Measurements from ENCODE around the gene PGPEP1. TPM values are rescaled to one million over a fixed set of nuclear protein-coding genes. Genes with fewer than 3 reads are reported as not detected.

The PGPEP1 gene
- polyA plus RNA-seq, 1 experiment: 32.2 TPM

DNA sequence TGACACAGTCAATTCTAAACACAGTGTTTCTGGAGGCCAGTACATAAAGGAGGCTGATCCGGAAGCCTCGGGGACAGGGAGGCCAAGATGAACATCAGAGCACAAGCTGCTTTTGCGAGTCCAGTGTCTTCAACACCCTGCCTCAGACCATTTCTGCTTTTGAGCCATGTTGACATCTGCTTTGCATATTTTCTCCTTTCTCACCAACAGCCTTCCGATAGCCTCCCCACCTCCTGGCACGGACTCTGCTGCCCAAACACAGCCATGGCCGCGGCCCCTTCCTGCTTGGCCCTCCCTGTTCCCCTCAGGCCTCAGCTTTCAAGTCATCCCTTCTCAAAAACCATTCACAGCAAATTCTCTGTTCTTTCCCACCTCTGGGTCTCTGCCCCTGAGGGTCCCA, 53.4 kb downstream of the PGPEP1 start:
- no peak for DNase-seq (ENCODE audit: low read depth)
- ChIA-PET POLR2A (no interaction called here), CTCF (interaction anchor here (1.1 to 5.3 kb wide), 3 partner anchors 17 to 45 kb away, joined by 3 to 33 read pairs (median 3); no protein-coding TSS in a partner anchor)
- Histone ChIP-seq H3K4me3 (ENCODE audit: low read depth, low read length) (no peak overlapping the region), H3K27me3 (ENCODE audit: control insufficient read depth, insufficient read depth, low read length) (no peaks in the 10 kb centered on the region), H3K36me3 (ENCODE audit: control insufficient read depth, insufficient read depth, low read length) (peaks cover 8% of the 10 kb centered on the region)
- TF ChIP-seq, protein P1, sequence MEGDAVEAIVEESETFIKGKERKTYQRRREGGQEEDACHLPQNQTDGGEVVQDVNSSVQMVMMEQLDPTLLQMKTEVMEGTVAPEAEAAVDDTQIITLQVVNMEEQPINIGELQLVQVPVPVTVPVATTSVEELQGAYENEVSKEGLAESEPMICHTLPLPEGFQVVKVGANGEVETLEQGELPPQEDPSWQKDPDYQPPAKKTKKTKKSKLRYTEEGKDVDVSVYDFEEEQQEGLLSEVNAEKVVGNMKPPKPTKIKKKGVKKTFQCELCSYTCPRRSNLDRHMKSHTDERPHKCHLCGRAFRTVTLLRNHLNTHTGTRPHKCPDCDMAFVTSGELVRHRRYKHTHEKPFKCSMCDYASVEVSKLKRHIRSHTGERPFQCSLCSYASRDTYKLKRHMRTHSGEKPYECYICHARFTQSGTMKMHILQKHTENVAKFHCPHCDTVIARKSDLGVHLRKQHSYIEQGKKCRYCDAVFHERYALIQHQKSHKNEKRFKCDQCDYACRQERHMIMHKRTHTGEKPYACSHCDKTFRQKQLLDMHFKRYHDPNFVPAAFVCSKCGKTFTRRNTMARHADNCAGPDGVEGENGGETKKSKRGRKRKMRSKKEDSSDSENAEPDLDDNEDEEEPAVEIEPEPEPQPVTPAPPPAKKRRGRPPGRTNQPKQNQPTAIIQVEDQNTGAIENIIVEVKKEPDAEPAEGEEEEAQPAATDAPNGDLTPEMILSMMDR (IDR thresholded peaks at IDR 0.05; ENCODE audit: insufficient read depth, low read depth, low read length): no peak

DNA sequence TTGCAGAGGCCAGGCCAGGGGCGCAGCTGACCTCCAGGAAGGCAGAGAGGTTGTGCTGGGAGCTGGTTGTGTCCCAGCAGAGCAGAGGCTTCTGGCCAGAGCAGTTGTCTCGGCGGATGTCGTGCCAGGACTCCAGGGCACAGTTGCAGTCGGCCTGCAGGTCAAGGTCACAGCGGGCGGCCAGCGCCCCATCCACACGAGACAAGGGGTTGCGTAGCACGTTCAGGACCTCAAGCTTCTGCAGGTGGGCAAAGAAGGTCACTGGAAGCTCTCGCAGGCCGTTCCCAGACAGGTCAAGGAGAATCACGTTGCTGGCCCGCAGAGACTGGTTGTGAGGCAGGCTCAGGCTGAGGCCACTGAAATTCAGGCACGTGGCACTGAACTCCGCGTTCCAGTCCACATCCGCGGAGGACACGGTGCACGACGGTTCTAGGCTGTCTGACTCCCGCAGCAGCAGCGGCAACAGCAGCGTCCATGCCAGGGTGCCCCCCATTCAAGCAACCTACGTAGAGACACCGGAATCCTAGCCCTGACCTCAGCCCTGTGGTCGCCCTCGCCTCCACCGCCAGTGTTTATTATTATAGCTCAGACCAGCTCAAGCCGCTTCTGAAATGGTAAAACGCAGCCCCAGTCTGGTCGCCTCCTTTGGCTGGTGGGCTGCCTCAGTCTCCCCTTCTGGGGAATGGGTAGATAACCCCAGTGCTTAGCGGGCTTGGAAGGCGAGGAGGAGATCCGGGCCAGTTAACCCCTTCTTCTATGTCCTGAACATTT, 56.3 kb downstream of the PGPEP1 start:
- DNase-seq (ENCODE audit: low read depth): no peak
- TF ChIP-seq, protein P1 (IDR thresholded peaks at IDR 0.05; ENCODE audit: insufficient read depth, low read depth, low read length): no peak
- CTCF ChIA-PET: interaction anchor here (0.6 to 6.6 kb wide), 3 partner anchors 10 to 52 kb away, joined by 3 to 68 read pairs (median 3); partner anchors contain the start of gene GDF15
- Histone ChIP-seq H3K4me3 (ENCODE audit: low read depth, low read length) (no peak overlapping the region), H3K27me3 (ENCODE audit: control insufficient read depth, insufficient read depth, low read length) (no peaks in the 10 kb centered on the region), H3K36me3 (ENCODE audit: control insufficient read depth, insufficient read depth, low read length) (no peaks in the 10 kb centered on the region)
- POLR2A ChIA-PET: no interaction called here

DNA sequence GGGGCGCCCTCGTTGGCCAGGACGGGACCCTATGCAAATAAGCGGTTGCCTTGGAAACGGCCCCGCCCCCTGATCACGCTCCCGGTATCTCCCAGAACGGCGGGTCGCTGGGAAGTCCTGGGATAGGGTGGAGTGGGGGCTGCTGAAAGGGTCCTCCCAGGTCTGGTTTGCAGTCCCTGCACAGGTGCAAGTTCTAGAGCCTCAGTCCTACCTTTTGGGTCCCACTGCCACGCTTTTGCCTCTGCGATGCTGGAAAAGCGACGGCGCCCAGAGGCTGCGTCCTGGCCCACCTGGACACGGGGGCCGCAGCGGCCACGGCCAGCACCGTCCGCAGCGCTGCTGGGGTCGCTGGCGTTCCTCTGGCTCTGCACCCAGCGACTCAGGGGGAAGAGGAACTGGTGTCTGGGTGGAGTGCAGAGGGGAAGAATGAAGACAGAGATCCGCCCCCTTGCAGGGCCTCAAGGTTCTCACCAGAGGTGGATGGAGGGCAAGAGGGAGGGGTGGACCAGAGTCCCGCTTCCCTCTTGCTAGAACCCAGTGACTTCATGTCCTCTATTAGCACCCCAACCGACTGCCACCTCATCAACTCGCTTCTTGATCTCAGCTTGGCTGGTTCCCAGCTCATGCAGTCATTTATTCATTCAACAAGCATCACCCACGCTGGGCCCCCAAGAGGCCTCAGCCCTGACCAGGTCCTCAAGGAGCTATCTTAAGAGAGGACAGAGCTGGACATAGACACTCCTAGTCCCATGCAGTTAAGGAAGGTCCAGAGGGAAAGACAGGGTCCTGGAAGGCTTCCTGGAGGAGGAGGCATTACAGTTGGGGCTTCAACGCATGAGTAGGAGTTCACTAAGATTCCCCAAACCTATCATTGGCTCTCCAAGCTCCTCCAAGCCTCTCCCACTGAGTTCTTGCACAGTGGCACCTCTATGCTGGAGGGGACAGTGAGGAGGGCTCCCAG, 57.1 kb downstream of the PGPEP1 start, which contains the start of gene LRRC25:
Gene LRRC25 (minus strand): TSS at position 381 of the 961 bp plus-strand sequence. CDS start 659 bp downstream, outside the sequence.
- TF ChIP-seq, protein P1 (IDR thresholded peaks at IDR 0.05; ENCODE audit: insufficient read depth, low read depth, low read length): no peak
- CTCF ChIA-PET: interaction anchor here (0.9 to 6.6 kb wide), 3 partner anchors 11 to 53 kb away, joined by 3 to 68 read pairs (median 3); partner anchors contain the start of gene GDF15
- DNase-seq (ENCODE audit: low read depth): no peak
- Histone ChIP-seq H3K36me3 (ENCODE audit: control insufficient read depth, insufficient read depth, low read length) (no peaks in the 10 kb centered on the region), H3K4me3 (ENCODE audit: low read depth, low read length) (no peak within 1 kb of the TSS), H3K27me3 (ENCODE audit: control insufficient read depth, insufficient read depth, low read length) (no peaks in the 10 kb centered on the region)
- POLR2A ChIA-PET: no interaction called here

DNA sequence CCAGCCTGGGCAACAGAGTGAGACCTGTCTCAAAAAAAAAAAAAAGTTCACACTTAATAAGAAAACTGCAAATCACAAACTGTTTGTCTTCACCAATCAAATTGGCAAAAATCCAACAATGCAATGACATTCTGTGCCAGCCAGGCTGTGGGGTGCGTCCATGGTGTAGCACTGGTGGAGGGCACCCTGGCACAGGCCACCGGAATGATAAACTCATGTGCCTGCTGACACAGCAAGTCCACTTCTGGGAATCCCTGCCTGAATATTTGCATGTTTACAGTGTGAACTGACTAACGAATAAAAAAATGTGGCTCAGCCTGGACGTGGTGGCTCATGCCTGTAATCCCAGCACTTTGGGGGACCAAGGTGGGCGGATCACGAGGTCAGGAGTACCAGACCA, 58.6 kb downstream of the PGPEP1 start:
- H3K36me3 ChIP-seq (ENCODE audit: control insufficient read depth, insufficient read depth, low read length): no peaks in the 10 kb centered on the region
- DNase-seq (ENCODE audit: low read depth): no peak
- no peak overlapping the region for H3K4me3 ChIP-seq (ENCODE audit: low read depth, low read length)
- CTCF ChIA-PET: interaction anchor here (1.0 to 6.6 kb wide), 3 partner anchors 11 to 49 kb away, joined by 3 to 68 read pairs (median 5); partner anchors contain the start of gene GDF15
- TF ChIP-seq, protein P1 (IDR thresholded peaks at IDR 0.05; ENCODE audit: insufficient read depth, low read depth, low read length): no peak
- no peaks in the 10 kb centered on the region for H3K27me3 ChIP-seq (ENCODE audit: control insufficient read depth, insufficient read depth, low read length)
- POLR2A ChIA-PET: no interaction called here

All from BJ (cell line).